Fibroblast of skin of right biceps (primary cell): ENCODE measurements around the gene YY1.
"Not testable (repeated sequence)": the region's sequence is repeated elsewhere in the genome, so short reads cannot be mapped to it uniquely, and the experiment has no call there.

Source experiments
- DNase-seq: peaks from one replicate; pipeline ENCODE4 v3.0.0-alpha.2; 2013

YY1 gene

DNA sequence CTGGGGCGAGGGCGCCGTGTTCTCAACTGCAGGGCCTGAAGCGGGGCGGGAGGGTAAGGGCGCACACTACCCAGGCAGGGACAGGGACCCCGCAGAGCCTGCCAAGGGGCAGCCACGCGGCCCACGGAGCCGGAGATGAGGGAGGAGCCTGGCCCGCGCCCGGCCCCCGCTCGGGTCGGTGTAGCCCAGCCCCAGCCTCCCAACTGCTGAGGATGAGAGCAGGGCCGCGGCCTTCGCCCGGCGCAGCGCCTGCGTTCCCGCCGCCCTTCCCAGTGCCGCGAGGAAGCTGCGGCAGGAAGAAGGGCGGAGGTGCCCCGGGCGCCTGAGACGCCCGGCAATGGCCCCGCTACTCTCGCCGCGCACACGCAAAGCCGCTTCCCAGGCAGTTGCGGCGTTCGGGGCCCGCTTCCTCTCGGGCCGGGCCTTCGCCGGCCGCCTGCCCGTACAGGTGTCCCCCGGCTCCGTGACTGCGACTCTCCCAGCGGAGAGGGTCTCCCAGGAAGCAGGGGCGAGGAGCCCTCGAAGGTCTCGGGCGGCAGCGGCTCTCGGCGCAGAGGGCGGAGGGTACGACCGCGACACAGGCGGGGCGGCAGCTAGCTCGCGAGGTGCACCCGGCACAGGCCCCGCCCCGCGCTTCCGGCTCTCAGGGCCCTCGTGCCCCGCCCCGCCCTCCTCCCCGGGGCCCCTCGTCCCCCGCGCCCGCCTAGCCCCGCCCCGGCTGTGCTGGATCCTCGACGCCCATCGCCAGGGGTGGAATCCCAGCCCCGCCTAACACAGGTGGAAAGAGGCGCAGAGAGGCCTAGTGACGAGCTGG lies 24.8 kb upstream of the YY1 start:
- DNase-seq, result peak; percentile 73

DNA sequence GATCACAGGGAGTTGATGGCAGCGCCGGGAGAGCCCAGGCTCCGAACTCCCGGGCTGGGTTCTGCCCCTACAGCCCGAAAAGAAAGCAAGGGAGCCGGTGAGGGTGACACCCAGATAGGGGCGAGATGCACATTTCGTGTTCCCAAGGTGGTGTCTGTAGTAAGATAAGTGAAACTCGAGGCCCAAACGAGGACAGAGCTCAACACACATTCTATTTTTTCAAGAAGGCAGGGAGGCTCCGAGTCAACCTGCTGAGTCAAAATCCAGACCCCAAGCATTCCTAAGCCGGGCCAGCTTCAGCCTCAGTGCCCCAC lies 24.2 kb upstream of the YY1 start:
- no peak for DNase-seq

DNA sequence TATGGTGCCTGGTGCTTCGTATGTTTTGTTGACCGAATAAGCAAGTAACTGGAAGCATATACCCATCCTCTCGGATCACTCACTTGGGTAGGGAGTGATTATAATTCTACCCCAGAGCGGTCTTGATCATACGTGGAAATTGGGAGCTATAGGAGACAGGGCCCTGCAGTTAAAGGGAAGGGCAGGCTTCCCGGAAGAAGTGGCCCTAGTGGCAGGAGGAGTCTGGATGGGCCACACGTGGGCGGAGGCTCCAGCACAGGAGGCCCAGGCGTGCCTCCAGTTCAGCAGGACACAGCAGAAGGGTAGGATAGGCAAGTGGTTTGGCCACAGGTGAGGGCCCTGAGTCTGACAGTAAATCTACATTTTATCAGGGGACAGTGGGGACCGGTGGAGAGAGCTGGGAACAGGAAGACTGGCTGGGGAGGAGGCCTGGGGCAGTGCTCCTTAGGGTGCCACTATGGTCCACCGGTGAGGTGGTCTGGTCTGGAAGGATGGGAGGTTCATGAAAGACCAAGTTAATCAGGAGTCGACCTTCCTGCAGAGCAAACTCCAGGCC lies 23.5 kb upstream of the YY1 start:
- no peak for DNase-seq

DNA sequence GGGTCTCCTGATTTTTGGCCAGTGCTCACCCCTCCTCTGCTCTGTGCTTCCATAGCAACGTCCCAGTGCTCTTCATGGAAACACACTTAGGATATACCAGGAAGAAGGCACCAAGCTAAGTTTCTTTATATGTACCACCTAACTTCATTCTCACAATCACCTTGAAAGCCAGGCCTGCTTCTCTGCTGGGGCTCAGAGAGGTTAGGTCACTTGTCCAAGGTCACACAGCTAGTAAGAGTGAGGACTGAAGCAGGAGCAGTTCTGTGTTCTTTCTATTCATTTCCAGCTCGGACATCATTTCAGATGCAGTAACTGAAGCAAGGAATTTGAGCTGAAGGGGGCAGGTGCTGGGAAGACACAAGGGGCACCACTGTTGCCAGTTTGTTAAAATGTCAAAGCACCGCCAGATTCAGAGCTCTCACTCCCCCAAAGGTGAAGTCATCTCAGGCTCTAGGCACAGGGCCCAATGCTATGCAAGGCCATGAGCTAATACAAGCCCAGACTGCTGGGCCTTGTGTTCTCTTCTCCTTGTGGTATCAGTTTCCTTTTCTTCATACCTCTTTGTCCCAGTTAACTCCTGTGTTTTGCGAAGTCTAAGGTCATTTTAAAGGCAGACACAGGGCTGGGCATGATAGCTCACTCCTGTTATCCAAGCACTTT lies 19.7 kb upstream of the YY1 start:
- no peak for DNase-seq

DNA sequence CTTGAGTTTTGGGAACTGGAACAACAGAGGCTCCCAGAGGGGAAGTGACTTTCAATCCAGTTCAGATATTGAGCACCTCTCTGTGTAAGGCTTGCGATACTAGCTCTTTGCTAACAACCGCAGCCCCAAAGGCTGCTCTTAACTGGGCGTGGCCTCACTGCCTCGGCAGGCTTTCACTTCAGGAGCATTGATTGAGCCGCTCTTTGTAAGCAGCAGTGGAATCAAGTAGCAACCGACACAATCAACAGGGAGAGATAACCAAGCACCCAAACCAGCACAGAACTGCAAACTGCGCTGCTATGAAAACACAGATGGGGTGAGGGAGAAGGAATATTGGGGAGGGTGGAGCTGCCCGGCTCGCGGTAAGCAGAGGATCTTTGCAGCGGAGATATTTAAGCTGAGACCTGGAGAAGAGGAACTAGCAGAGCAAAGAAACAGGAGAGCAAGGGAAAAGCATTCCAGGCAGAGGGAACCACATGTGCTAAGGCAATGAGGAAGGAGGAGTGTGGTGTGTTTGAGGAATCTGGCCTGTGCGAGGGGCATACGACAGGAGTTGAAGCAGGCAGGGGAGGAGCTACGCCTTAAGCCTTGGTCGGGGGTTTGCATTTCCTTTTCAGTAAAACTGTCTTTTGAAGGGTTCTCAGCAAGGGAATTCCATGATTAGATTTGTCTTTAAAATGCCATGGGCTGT lies 17.3 kb upstream of the YY1 start:
- peak; percentile 48 for DNase-seq

DNA sequence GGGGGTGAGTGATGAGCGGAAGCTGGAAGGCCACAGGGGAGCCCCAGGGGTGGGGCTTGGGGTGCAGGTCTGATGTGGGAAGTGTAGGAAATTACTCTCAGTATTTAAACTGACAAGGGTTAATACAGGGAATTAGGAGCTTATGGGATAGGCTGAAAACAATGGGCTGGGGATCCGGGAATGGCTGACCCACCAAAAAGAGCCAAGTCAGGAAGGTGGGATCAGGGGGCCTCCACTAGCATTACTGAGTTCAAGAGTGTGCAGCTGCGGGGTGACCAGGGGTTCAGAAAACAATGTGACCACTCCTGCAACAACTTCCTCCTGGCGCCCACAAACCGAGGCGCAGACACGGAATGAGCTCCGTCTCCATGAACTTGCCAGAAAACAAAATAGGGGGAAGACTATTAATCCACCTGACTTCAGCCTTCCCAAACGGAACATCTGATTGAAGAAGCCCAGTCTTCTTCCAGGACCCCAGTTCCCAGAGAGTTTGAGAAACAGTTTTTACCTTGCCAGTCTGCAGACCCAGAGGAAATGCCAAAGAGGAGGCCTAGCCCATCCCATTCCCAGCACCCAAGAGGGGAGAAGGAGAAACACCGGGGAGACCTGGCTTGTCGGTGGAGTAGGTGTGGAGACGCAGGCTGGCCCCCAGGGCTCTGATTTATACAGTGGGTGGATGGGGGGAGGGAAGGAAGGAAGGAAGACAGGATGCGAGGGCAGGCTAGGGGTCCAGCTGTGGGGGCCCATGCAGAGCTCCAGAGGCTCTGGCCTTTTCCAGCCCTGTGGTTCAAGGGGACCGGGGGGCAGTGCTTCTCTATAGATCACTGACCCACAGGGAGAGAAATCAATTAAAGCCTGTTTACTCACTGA lies 16.5 kb upstream of the YY1 start:
- no peak for DNase-seq

DNA sequence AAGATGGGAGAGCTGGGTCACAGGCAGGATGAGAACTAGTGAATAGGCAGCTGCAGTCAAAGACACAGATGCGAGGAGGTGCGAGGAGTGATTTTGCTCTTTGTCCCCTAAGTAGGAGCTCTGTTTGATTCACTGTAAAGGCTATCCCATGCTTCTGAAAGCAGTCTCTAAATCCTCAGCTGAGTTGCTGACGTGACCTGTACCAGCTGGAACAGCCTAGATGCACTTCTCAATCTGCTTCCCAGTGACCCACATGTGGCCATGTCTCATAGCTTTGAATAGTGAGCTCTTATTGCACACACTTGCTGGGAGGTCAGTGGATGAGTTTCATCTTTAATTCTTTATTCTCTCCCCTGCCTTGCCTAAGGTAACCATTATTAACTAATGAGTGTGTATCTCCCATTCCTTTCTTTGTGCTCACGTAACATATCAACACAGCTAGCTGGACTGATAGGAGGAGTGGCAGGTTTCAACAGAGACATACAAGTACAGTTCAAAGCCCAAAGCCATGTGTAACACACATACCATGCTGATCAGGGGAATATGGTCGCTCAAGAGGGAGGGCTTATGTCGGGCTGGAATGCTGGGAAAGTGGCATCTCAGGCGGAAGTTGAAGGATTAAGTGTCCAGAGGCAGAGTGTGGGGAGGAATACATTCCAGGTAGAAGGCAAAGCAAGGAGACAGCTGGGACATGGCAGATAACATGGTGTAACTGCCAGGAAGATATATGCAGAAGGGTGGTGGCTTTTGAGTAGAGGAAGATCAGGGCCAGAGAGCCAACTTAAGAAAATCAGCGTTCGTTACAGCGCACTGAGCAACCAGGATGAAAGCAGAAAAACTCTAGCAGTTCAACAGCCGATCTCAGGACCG lies 15.4 kb upstream of the YY1 start:
- DNase-seq, result peak; percentile 36

DNA sequence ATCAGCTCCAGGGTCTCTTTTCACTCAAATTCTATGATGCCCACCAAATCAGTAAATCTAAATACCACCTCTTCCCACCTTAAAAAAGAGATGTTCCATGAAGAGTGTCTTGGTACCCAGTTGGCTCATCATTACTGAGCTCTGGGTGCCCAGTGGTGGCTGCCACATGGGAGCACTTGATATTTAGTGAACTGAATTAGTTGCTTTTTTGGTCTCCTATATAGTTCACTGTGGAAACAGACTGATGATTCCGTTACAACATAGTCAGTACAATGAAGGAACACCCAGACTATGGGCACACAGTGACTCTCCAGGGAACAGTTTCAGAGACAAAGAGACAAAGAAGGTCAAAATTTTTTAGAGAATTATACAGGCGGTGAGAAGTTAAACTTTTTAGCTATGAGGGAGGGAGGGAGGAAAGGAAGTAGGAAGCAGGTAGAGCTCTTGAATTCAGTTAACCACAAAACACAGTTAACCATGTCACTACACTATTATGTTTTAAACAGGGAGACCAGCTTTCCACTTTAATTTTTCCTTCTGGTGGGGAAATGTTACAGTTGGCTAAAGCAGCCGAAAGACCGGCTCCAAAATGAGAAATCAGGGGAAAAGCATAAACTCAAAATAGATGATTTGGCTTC lies 14.6 kb upstream of the YY1 start:
- DNase-seq, result no peak

DNA sequence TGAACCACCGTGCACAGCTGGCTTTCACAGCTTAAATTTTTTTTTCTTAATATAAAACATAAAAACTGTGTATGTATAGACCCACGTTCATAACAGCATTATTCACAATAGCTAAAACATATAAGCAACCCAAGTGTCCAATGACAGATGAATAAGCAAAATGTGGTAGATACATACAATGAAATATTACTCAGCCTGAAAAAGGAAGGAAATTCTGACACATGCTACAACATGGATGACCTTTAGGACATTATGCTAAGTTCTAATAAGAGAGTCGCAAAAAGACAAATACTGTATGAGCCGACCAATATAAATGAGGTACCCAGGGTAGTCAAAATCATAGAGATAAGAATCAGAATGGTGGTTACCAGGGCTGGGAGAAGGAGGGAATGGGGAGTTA lies 13.8 kb upstream of the YY1 start:
- DNase-seq, result no peak

DNA sequence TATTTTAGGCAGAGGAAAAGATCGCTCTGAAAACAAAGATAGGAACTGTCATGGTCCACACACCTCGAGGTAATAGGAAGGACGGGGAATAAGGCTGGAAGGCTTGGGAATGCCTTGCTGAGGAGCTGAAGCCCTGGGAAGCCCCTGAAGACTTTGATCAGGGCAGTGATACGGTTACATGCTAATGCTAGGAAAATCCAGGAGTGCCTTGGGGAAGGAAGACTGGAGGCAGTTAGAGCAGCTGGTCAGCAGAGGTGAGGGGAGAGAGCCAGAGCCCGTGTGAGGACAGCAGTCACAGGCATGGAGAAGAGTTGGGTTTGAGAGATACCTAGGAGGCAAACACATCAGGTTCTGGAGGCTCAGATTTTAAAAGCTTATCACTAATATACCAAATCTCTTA lies 8.6 kb upstream of the YY1 start:
- DNase-seq, result no peak

DNA sequence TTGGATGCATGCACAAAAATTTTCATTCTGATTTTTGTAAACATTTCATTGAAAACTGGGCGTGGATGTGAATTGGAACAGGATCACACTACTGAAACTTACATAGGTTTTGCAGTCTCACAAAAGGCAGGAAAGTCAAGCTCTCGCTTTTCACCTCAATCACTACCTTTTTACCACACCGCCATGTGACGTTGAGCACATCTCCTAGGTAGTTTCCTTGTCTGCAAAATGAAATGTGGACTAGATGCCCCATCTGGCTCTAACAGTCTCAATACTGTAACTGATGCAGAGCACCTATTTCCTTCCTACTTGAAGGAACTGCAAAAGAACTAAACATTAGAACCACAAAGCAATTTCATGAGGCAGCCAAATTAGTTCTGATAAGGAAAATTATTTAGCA lies 4.4 kb upstream of the YY1 start:
- no peak for DNase-seq

DNA sequence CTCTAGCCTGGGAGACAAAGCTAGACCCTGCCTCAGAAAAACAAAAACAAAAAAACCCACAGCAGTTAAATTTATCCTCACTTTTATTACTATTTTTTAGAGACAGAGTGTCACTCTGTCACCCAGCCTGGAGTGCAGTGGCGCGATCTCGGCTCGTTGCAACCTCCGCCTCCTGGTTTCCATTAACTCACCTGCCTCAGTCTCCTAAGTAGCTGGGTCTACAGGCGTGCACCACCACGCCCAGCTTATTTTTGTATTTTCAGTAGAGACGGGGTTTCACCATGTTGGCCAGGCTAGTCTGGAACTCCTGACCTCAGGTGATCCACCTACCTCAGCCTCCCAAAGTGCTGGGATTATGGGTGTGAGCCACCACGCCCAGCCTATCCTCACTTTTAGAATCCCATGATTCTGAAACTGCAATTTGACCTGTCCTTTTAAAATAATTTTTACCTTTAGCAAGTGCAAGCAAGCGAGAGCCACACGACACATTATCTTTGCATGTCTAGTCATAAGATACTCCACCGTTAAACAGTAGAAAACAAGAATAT lies 2.6 kb upstream of the YY1 start:
- not testable (repeated sequence) for DNase-seq

DNA sequence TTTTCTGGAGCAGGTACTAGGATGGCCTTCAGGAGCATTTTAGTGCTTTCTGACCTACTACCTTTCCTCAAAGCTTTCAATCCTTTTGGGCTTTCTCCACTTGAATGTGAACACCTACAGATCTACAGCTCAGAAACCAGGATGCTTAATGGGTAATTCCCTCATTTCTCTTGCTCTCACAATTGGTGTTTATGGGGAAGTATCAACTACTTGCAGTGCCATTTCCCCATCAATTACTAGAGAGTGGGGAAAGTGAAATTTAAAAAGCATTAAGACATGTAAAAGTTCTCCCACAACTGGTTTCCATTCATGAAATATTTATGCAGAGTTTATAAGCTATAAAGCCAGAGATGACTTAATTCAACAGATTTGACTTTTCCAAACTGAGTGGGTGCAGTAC lies 2.1 kb upstream of the YY1 start:
- DNase-seq, result no peak

DNA sequence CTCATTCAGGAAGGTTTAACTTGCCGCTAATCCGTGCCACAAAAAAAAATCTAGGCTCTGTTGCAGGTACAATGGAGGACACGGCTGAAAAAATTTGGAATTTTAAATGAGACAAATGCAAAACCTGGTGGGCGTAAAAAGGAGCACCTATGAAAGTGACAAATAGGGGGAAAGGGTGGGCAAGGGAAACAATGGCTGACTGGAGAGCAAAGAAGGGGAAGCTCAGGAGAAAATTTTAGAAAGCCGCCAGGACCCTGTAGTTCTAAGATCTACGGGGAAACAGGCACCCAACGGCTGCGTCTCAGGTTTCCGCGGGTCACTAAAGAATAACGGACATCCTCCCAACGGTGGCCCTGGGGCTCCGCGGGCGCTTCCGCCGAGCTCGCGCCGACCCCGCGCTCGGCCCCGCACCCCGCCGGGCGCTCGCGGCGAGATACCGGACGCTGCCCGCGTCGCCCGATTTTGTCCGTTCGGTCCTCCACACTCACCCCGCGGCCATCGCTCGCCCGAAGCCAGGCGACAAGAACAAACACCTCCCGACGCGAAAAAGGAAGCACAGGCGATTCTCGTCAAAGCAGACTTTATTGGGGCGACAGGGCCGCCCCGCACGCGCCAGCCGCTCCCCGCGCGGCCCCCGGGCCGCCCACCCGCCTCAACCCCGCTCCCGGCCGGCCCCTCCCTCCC lies 1.1 kb upstream of the YY1 start:
- peak; percentile 62 for DNase-seq

DNA sequence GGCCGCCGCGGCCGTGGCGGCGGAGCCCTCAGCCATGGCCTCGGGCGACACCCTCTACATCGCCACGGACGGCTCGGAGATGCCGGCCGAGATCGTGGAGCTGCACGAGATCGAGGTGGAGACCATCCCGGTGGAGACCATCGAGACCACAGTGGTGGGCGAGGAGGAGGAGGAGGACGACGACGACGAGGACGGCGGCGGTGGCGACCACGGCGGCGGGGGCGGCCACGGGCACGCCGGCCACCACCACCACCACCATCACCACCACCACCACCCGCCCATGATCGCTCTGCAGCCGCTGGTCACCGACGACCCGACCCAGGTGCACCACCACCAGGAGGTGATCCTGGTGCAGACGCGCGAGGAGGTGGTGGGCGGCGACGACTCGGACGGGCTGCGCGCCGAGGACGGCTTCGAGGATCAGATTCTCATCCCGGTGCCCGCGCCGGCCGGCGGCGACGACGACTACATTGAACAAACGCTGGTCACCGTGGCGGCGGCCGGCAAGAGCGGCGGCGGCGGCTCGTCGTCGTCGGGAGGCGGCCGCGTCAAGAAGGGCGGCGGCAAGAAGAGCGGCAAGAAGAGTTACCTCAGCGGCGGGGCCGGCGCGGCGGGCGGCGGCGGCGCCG lies 381 bp downstream of the YY1 start:
- DNase-seq, result no peak

DNA sequence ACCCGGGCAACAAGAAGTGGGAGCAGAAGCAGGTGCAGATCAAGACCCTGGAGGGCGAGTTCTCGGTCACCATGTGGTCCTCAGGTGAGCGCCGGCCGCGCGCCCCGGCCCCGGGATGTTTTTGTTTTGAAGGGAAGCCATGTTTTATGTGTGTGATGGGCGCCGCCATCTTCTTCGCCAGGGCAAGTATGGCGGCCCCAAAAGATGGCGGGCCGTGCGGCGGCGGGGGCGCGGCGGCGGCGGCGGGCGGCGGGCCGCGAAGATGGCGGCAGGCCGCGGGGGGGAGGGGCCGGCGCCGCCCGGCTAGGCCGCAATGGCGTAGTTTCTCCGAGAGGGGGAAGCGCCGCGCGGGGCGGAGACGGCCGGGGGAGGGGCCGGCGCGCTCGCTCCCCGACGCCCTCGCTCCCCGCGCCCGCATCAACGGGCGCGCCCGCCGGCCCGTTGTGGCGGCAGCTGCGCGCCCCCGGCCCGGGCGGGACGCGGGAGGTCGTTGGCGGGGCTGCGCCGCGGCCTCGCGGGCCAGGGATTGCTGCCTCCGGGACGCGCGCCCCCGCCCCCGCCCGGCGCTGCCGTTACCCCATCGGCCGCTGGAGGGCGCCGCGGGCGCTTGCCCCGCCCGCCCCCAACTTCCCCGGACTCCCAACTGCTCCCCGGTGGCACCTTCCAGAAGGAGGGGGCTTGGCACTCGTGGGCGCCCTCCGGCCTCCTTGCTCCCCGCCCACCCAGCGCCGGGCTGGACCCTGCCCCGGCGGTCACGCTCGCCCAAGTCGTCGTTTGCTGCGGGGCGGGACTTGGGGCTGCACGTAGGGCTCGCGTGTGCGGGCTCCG lies 1.1 kb downstream of the YY1 start:
- DNase-seq, result peak; percentile 93

DNA sequence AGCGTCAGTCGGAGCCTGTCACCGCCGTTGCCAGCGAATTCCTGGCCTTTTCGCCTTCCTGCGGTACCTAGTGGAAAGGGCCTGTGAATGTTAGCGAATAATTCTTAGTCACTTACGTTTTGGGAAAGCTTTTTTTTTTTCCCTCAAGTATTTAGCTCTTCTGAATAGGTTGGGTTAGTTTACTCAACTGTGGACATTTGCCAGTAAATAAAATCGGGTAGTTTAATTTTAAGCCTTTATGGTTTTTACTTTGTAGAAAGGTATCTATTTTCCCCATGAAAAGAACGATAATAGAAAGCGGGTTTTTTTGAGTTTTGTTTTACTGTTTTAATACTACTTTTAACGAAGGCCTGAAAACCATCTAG lies 1.7 kb downstream of the YY1 start:
- DNase-seq, result no peak

DNA sequence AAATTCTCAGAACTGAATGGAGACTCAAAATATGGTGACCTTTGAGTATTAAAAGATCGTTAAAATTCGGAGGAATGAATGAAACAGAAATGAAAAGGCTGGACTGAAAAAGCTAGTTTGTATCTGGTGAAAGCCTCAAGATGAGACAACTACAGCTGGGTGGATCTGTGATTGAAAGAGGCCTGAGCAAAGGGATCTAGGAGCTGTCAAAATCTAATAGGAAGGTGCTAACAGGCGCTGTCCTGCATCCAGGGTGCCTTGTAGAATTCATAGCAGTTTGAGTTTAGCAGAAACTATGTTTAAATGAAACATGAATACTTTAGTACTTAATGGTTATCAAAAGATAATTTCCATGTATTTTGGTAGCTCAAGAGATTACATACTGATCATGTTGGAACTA lies 2.3 kb downstream of the YY1 start:
- no peak for DNase-seq

DNA sequence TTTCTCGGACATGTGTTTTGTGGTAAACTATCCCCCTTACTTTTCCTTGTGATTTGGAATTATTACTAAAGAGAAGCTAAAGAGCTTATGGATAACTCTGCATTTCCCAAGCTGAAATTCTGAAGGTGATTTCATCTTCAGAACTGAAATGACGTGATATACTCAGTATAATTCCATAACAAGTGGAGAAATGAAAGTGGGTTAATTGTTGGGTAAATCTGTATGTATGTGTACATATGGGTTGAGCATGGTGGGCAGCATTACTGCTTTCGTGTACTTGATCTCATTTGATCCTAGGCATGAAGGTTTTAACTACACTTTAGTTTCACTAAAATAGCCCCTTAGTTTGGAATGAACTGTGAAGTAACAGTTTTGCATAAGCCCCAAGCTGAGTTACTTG lies 4.1 kb downstream of the YY1 start:
- no peak for DNase-seq
